ENCODE measurements around the gene ETFA. TPM values are rescaled to one million over a fixed set of nuclear protein-coding genes. Genes with fewer than 3 reads are reported as not detected.
A peak's percentile ranks its signal among the peaks of the same experiment; 100 is the strongest.

ETFA gene
- total RNA-seq, 1 experiment from 2014 or later = 84.4 TPM

- TF ChIP-seq USF2 (CRISPR knock-in tag; IDR thresholded peaks at IDR 0.05) = no peak
- no peak for TF ChIP-seq NR3C1 (CRISPR knock-in tag; conservative IDR thresholded peaks at IDR 0.05; ENCODE audit: low read depth)
- TF ChIP-seq, protein P1, sequence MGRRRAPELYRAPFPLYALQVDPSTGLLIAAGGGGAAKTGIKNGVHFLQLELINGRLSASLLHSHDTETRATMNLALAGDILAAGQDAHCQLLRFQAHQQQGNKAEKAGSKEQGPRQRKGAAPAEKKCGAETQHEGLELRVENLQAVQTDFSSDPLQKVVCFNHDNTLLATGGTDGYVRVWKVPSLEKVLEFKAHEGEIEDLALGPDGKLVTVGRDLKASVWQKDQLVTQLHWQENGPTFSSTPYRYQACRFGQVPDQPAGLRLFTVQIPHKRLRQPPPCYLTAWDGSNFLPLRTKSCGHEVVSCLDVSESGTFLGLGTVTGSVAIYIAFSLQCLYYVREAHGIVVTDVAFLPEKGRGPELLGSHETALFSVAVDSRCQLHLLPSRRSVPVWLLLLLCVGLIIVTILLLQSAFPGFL (CRISPR knock-in tag; IDR thresholded peaks at IDR 0.05; ENCODE audit: borderline replicate concordance) = 0 out of 2 replicates have a peak, but pooled peaks have one; percentile 31
- no peak; the same call in 1 of the 2 replicates for TF ChIP-seq CREM (CRISPR knock-in tag; IDR thresholded peaks at IDR 0.05)
- TF ChIP-seq ZNF423 (CRISPR knock-in tag; IDR thresholded peaks at IDR 0.05) = no peak
- TF ChIP-seq, protein P2, sequence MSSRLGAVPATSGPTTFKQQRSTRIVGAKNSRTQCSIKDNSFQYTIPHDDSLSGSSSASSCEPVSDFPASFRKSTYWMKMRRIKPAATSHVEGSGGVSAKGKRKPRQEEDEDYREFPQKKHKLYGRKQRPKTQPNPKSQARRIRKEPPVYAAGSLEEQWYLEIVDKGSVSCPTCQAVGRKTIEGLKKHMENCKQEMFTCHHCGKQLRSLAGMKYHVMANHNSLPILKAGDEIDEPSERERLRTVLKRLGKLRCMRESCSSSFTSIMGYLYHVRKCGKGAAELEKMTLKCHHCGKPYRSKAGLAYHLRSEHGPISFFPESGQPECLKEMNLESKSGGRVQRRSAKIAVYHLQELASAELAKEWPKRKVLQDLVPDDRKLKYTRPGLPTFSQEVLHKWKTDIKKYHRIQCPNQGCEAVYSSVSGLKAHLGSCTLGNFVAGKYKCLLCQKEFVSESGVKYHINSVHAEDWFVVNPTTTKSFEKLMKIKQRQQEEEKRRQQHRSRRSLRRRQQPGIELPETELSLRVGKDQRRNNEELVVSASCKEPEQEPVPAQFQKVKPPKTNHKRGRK (CRISPR knock-in tag; IDR thresholded peaks at IDR 0.05; ENCODE audit: borderline replicate concordance) = no peak
- no peak for TF ChIP-seq USF1 (CRISPR knock-in tag; IDR thresholded peaks at IDR 0.05)
- TF ChIP-seq, protein P3, sequence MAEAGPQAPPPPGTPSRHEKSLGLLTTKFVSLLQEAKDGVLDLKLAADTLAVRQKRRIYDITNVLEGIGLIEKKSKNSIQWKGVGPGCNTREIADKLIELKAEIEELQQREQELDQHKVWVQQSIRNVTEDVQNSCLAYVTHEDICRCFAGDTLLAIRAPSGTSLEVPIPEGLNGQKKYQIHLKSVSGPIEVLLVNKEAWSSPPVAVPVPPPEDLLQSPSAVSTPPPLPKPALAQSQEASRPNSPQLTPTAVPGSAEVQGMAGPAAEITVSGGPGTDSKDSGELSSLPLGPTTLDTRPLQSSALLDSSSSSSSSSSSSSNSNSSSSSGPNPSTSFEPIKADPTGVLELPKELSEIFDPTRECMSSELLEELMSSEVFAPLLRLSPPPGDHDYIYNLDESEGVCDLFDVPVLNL (CRISPR knock-in tag; IDR thresholded peaks at IDR 0.05; ENCODE audit: borderline replicate concordance, low read depth) = peak; percentile 84
- TF ChIP-seq MXD4 (CRISPR knock-in tag; IDR thresholded peaks at IDR 0.05; ENCODE audit: borderline replicate concordance) = no peak
- no peak for TF ChIP-seq SMAD4 (CRISPR knock-in tag; IDR thresholded peaks at IDR 0.05)
- 0 out of 2 replicates have a peak, but pooled peaks have one; percentile 33 for TF ChIP-seq ETV6 (CRISPR knock-in tag; IDR thresholded peaks at IDR 0.05)
- TF ChIP-seq, protein P4, sequence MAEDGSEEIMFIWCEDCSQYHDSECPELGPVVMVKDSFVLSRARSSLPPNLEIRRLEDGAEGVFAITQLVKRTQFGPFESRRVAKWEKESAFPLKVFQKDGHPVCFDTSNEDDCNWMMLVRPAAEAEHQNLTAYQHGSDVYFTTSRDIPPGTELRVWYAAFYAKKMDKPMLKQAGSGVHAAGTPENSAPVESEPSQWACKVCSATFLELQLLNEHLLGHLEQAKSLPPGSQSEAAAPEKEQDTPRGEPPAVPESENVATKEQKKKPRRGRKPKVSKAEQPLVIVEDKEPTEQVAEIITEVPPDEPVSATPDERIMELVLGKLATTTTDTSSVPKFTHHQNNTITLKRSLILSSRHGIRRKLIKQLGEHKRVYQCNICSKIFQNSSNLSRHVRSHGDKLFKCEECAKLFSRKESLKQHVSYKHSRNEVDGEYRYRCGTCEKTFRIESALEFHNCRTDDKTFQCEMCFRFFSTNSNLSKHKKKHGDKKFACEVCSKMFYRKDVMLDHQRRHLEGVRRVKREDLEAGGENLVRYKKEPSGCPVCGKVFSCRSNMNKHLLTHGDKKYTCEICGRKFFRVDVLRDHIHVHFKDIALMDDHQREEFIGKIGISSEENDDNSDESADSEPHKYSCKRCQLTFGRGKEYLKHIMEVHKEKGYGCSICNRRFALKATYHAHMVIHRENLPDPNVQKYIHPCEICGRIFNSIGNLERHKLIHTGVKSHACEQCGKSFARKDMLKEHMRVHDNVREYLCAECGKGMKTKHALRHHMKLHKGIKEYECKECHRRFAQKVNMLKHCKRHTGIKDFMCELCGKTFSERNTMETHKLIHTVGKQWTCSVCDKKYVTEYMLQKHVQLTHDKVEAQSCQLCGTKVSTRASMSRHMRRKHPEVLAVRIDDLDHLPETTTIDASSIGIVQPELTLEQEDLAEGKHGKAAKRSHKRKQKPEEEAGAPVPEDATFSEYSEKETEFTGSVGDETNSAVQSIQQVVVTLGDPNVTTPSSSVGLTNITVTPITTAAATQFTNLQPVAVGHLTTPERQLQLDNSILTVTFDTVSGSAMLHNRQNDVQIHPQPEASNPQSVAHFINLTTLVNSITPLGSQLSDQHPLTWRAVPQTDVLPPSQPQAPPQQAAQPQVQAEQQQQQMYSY (CRISPR knock-in tag; IDR thresholded peaks at IDR 0.05) = no peak
- TF ChIP-seq STAT6 (CRISPR knock-in tag; conservative IDR thresholded peaks at IDR 0.05; ENCODE audit: low read depth) = no peak
- TF ChIP-seq, protein P5, sequence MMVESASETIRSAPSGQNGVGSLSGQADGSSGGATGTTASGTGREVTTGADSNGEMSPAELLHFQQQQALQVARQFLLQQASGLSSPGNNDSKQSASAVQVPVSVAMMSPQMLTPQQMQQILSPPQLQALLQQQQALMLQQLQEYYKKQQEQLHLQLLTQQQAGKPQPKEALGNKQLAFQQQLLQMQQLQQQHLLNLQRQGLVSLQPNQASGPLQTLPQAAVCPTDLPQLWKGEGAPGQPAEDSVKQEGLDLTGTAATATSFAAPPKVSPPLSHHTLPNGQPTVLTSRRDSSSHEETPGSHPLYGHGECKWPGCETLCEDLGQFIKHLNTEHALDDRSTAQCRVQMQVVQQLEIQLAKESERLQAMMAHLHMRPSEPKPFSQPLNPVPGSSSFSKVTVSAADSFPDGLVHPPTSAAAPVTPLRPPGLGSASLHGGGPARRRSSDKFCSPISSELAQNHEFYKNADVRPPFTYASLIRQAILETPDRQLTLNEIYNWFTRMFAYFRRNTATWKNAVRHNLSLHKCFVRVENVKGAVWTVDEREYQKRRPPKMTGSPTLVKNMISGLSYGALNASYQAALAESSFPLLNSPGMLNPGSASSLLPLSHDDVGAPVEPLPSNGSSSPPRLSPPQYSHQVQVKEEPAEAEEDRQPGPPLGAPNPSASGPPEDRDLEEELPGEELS (CRISPR knock-in tag; IDR thresholded peaks at IDR 0.05) = 0 out of 2 replicates have a peak, but pooled peaks have one; percentile 14
- no peak for TF ChIP-seq ZNF396 (CRISPR knock-in tag; IDR thresholded peaks at IDR 0.05; ENCODE audit: borderline replicate concordance)
- peak; percentile 67 for TF ChIP-seq TEAD4 (CRISPR knock-in tag; IDR thresholded peaks at IDR 0.05)
- TF ChIP-seq, protein P6, sequence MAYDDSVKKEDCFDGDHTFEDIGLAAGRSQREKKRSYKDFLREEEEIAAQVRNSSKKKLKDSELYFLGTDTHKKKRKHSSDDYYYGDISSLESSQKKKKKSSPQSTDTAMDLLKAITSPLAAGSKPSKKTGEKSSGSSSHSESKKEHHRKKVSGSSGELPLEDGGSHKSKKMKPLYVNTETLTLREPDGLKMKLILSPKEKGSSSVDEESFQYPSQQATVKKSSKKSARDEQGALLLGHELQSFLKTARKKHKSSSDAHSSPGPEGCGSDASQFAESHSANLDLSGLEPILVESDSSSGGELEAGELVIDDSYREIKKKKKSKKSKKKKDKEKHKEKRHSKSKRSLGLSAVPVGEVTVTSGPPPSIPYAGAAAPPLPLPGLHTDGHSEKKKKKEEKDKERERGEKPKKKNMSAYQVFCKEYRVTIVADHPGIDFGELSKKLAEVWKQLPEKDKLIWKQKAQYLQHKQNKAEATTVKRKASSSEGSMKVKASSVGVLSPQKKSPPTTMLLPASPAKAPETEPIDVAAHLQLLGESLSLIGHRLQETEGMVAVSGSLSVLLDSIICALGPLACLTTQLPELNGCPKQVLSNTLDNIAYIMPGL (CRISPR knock-in tag; IDR thresholded peaks at IDR 0.05) = no peak
- no peak for TF ChIP-seq GABPB1 (CRISPR knock-in tag; IDR thresholded peaks at IDR 0.05)
- TF ChIP-seq MYBL2 (CRISPR knock-in tag; IDR thresholded peaks at IDR 0.05) = peak; percentile 85; the same call in 1 of the 2 replicates
Measured at GRCh38 chr15:76337696-76338485, 26.6 kb upstream of the ETFA start (continued).
